Liver (tissue), 9 donors: Measurements from ENCODE around the gene MAX. TPM values are rescaled to one million over a fixed set of nuclear protein-coding genes. Genes with fewer than 3 reads are reported as not detected.

Experiments used
- DNase-seq: peaks from one replicate; pipeline ENCODE4 v3.0.0-alpha.2; 2017; ENCODE audit warnings: low spot score
- H3K27ac ChIP-seq, 2 donors: one replicate each; pipeline ENCODE4 v1.7.0; 2013; ENCODE audit warnings: inconsistent platforms in 2 of 2, low read length in 2 of 2, control low read depth in 1 of 2, low read depth in 1 of 2, mild to moderate bottlenecking in 1 of 2
- H3K27me3 ChIP-seq, 4 donors: one replicate each; pipeline versions ENCODE4 v1.6.1 to v1.7.0; 2013; ENCODE audit warnings: low read length in 3 of 4, inconsistent platforms in 1 of 4, mild to moderate bottlenecking in 1 of 4, moderate library complexity in 1 of 4; ENCODE audit not compliant: control insufficient read depth in 4 of 4, insufficient read depth in 4 of 4
- H3K36me3 ChIP-seq, 4 donors: one replicate each; pipeline versions ENCODE4 v1.6.1 to v1.7.0; 2013; ENCODE audit warnings: low read length in 3 of 4, mild to moderate bottlenecking in 3 of 4, low read depth in 1 of 4, moderate library complexity in 1 of 4; ENCODE audit not compliant: control insufficient read depth in 4 of 4, insufficient read depth in 3 of 4
- H3K4me1 ChIP-seq, 4 donors: one replicate each; pipeline versions ENCODE4 v1.6.1 to v1.7.0; 2013; ENCODE audit warnings: low read length in 3 of 4, mild to moderate bottlenecking in 3 of 4, moderate library complexity in 1 of 4; ENCODE audit not compliant: control insufficient read depth in 4 of 4, insufficient read depth in 4 of 4
- H3K4me3 ChIP-seq, 3 donors: one replicate each; pipeline versions ENCODE4 v1.6.1 to v1.7.0; 2013; ENCODE audit warnings: low read length in 3 of 3, control low read depth in 1 of 3, low read depth in 1 of 3, mild to moderate bottlenecking in 1 of 3
- H3K9ac ChIP-seq, 2 donors: one replicate each; pipeline ENCODE4 v1.7.0; 2013; ENCODE audit warnings: low read length in 2 of 2, mild to moderate bottlenecking in 2 of 2, moderate library complexity in 2 of 2, control low read depth in 1 of 2, low read depth in 1 of 2
- H3K9me3 ChIP-seq, 4 donors: one replicate each; pipeline versions ENCODE4 v1.6.1 to v1.7.0; 2013; ENCODE audit warnings: low read length in 3 of 4; ENCODE audit not compliant: control insufficient read depth in 4 of 4
- EGR1 ChIP-seq, 2 donors: IDR thresholded peaks; 2 replicates each; pipeline ENCODE4 v1.6.1; 2016 to 2018; ENCODE audit warnings: antibody characterized with exemption in 2 of 2, low read depth in 2 of 2
- FOXA1 ChIP-seq: IDR thresholded peaks from 2 replicates; pipeline ENCODE4 v1.6.1; 2016; ENCODE audit warnings: antibody characterized with exemption
- FOXA2 ChIP-seq: IDR thresholded peaks from 2 replicates; pipeline ENCODE4 v1.6.1; 2016; ENCODE audit warnings: antibody characterized with exemption
- GABPA ChIP-seq, 2 donors: IDR thresholded peaks in 1 of 2; conservative IDR thresholded peaks in 1 of 2; 2 replicates each; pipeline ENCODE4 v1.6.1; 2016; ENCODE audit warnings: antibody characterized with exemption in 2 of 2, mild to moderate bottlenecking in 1 of 2, moderate library complexity in 1 of 2
- HNF4A ChIP-seq, 2 donors: conservative IDR thresholded peaks; 2 replicates each; pipeline ENCODE4 v1.6.1; 2016; ENCODE audit warnings: antibody characterized with exemption in 2 of 2, mild to moderate bottlenecking in 2 of 2
- HNF4G ChIP-seq: IDR thresholded peaks from 2 replicates; pipeline ENCODE4 v1.6.1; 2016; ENCODE audit warnings: antibody characterized with exemption
- JUND ChIP-seq, 2 donors: IDR thresholded peaks; 2 replicates each; pipeline ENCODE4 v1.6.1; 2016; ENCODE audit warnings: antibody characterized with exemption in 2 of 2
- NR2F2 ChIP-seq: IDR thresholded peaks from 2 replicates; pipeline ENCODE4 v1.6.1; 2016; ENCODE audit warnings: antibody characterized with exemption
- RAD21 ChIP-seq, 2 donors: IDR thresholded peaks; 2 replicates each; pipeline ENCODE4 v1.6.1; 2016; ENCODE audit warnings: antibody characterized with exemption in 2 of 2, mild to moderate bottlenecking in 2 of 2
- RXRA ChIP-seq, 2 donors: IDR thresholded peaks; 2 replicates each; pipeline ENCODE4 v1.6.1; 2017 to 2018; ENCODE audit warnings: antibody characterized with exemption in 2 of 2, mild to moderate bottlenecking in 1 of 2
- SP1 ChIP-seq: IDR thresholded peaks from 2 replicates; pipeline ENCODE4 v1.6.1; 2018; ENCODE audit warnings: antibody characterized with exemption, mild to moderate bottlenecking
- TAF1 ChIP-seq: conservative IDR thresholded peaks from 2 replicates; pipeline ENCODE4 v1.6.1; 2016; ENCODE audit warnings: antibody characterized with exemption, mild to moderate bottlenecking
- YY1 ChIP-seq: IDR thresholded peaks from 2 replicates; pipeline ENCODE4 v1.6.1; 2016; ENCODE audit warnings: antibody characterized with exemption, mild to moderate bottlenecking
- WGBS: extraction: QIAGEN DNeasy Blood & Tissue Kit; methylation state at CpG from one replicate; pipeline ENCODE4 v1.1.7; 2013; 5-methylcytosine and 5-hydroxymethylcytosine counted together
- polyA plus RNA-seq, 2 donors: library from polyadenylated mRNA; stranded (reverse) in 1 of 2; unstranded in 1 of 2; fragments of 200-250 nt in 1 of 2; fragments of >200 nt in 1 of 2; fragmentation: Nextera tagmentation in 1 of 2; extraction: Ambion mirVana in 1 of 2; gene quantifications; one replicate each; pipeline versions ENCODE4 v1.2.1 to v1.2.3, GENCODE V29; 2013 to 2015
- total RNA-seq, 2 donors: library from RNA; depleted of rRNA; stranded (reverse); fragments of >200 nt; gene quantifications; one replicate each; pipeline ENCODE4 v1.2.3, GENCODE V29; 2014
- TF ChIP-seq, protein P1 (sequence below): fragments of 150-350 bp; IDR thresholded peaks from 2 replicates; pipeline ENCODE4 v1.5.1; 2017; ENCODE audit warnings: improper control_type of control experiment, low read depth, low read length; ENCODE audit not compliant: missing input control
- TF ChIP-seq, protein P2 (sequence below): IDR thresholded peaks from 2 replicates; pipeline ENCODE4 v1.6.1; 2016; ENCODE audit warnings: antibody characterized with exemption
- TF ChIP-seq, protein P3 (sequence below): IDR thresholded peaks from 2 replicates; pipeline ENCODE4 v1.6.1; 2016; ENCODE audit warnings: antibody characterized with exemption, mild to moderate bottlenecking
- TF ChIP-seq, protein P4 (sequence below): IDR thresholded peaks from 2 replicates; pipeline ENCODE4 v1.6.1; 2016; ENCODE audit warnings: antibody characterized with exemption
- TF ChIP-seq, protein P5 (sequence below): IDR thresholded peaks from 2 replicates; pipeline ENCODE4 v1.6.1; 2016; ENCODE audit warnings: antibody characterized with exemption
- donor health status: healthy.
- donor health status: healthy.
- donor health status: healthy.
- donor health status: healthy.
- donor health status: healthy.

MAX gene
- total and polyA plus RNA-seq, 4 donors = 14.8 to 27.0 (median 16.9) TPM

DNA sequence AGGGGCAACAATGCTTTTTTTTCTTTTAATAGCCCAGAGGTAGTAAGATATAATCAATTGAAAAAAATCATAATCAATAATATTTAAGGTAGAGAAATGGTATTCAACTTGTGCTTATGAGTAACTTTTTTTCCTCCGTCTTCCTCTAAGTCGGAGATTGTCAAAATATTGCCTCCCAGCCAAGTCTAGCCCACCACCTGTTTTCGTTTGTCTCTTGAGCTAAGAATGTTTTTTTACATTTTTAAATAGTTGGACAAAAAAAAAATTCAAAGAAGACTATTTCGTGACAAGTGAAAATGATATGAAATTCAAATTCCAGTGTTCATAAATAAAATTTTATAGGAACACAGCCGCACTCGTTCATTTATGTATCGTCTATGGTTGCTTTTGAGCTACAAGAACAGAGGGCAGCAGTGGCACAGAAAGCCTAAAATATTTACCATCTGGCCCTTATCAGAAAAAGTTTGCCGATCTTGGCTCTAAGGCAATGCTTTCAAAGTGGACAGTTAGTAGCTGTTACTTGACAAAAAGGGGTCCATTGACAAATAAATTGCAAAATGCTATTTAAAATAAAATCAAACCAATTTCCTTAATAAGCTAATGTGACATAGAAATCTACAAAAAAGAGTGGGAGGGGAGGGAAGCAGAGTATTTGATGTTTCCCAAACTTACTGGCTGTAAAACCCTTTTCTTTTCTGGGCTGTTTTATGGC lies 40.8 kb upstream of the MAX start:
- Histone ChIP-seq H3K4me1 (peaks cover 0 to 1% (median 0%) of the 10 kb centered on the region in 4 donors), H3K9ac (no peak overlapping the region), H3K27me3 (peaks cover 0 to 6% (median 0%) of the 10 kb centered on the region in 4 donors), H3K36me3 (no peaks in the 10 kb centered on the region), H3K9me3 (no peaks in the 10 kb centered on the region), H3K27ac (no peak overlapping the region), H3K4me3 (no peak overlapping the region)
- WGBS = 81% methylated on average over 8 of the region's 8 CpGs
- TF ChIP-seq JUND (IDR thresholded peaks at IDR 0.05) (no peak), EGR1 (IDR thresholded peaks at IDR 0.05; ENCODE audit: low read depth in 2 of 2) (no peak), YY1 (no peak), FOXA1 (no peak), RAD21 (IDR thresholded peaks at IDR 0.05) (no peak), NR2F2 (no peak), RXRA (IDR thresholded peaks at IDR 0.05) (no peak), FOXA2 (no peak), HNF4G (no peak), HNF4A (conservative IDR thresholded peaks at IDR 0.05) (no peak), SP1 (no peak), GABPA (IDR thresholded peaks at IDR 0.05 in 1 of 2, conservative IDR thresholded peaks at IDR 0.05 in 1 of 2) (no peak), TAF1 (no peak)
- TF ChIP-seq, protein P1, sequence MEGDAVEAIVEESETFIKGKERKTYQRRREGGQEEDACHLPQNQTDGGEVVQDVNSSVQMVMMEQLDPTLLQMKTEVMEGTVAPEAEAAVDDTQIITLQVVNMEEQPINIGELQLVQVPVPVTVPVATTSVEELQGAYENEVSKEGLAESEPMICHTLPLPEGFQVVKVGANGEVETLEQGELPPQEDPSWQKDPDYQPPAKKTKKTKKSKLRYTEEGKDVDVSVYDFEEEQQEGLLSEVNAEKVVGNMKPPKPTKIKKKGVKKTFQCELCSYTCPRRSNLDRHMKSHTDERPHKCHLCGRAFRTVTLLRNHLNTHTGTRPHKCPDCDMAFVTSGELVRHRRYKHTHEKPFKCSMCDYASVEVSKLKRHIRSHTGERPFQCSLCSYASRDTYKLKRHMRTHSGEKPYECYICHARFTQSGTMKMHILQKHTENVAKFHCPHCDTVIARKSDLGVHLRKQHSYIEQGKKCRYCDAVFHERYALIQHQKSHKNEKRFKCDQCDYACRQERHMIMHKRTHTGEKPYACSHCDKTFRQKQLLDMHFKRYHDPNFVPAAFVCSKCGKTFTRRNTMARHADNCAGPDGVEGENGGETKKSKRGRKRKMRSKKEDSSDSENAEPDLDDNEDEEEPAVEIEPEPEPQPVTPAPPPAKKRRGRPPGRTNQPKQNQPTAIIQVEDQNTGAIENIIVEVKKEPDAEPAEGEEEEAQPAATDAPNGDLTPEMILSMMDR = no peak
- TF ChIP-seq, protein P2, sequence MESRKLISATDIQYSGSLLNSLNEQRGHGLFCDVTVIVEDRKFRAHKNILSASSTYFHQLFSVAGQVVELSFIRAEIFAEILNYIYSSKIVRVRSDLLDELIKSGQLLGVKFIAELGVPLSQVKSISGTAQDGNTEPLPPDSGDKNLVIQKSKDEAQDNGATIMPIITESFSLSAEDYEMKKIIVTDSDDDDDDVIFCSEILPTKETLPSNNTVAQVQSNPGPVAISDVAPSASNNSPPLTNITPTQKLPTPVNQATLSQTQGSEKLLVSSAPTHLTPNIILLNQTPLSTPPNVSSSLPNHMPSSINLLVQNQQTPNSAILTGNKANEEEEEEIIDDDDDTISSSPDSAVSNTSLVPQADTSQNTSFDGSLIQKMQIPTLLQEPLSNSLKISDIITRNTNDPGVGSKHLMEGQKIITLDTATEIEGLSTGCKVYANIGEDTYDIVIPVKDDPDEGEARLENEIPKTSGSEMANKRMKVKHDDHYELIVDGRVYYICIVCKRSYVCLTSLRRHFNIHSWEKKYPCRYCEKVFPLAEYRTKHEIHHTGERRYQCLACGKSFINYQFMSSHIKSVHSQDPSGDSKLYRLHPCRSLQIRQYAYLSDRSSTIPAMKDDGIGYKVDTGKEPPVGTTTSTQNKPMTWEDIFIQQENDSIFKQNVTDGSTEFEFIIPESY = no peak
- TF ChIP-seq, protein P3, sequence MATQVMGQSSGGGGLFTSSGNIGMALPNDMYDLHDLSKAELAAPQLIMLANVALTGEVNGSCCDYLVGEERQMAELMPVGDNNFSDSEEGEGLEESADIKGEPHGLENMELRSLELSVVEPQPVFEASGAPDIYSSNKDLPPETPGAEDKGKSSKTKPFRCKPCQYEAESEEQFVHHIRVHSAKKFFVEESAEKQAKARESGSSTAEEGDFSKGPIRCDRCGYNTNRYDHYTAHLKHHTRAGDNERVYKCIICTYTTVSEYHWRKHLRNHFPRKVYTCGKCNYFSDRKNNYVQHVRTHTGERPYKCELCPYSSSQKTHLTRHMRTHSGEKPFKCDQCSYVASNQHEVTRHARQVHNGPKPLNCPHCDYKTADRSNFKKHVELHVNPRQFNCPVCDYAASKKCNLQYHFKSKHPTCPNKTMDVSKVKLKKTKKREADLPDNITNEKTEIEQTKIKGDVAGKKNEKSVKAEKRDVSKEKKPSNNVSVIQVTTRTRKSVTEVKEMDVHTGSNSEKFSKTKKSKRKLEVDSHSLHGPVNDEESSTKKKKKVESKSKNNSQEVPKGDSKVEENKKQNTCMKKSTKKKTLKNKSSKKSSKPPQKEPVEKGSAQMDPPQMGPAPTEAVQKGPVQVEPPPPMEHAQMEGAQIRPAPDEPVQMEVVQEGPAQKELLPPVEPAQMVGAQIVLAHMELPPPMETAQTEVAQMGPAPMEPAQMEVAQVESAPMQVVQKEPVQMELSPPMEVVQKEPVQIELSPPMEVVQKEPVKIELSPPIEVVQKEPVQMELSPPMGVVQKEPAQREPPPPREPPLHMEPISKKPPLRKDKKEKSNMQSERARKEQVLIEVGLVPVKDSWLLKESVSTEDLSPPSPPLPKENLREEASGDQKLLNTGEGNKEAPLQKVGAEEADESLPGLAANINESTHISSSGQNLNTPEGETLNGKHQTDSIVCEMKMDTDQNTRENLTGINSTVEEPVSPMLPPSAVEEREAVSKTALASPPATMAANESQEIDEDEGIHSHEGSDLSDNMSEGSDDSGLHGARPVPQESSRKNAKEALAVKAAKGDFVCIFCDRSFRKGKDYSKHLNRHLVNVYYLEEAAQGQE = no peak
- TF ChIP-seq, protein P4, sequence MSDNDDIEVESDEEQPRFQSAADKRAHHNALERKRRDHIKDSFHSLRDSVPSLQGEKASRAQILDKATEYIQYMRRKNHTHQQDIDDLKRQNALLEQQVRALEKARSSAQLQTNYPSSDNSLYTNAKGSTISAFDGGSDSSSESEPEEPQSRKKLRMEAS = no peak
- TF ChIP-seq, protein P5, sequence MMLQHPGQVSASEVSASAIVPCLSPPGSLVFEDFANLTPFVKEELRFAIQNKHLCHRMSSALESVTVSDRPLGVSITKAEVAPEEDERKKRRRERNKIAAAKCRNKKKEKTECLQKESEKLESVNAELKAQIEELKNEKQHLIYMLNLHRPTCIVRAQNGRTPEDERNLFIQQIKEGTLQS = no peak
- no peak for DNase-seq
